Adrenal gland (tissue), 12 donors: ENCODE measurements around the gene TIMP2. TPM values are rescaled to one million over a fixed set of nuclear protein-coding genes. Genes with fewer than 3 reads are reported as not detected.
A peak's percentile ranks its signal among the peaks of the same experiment; 100 is the strongest.

Experiments
- DNase-seq, 7 donors: peaks; one replicate each; pipeline ENCODE4 v3.0.0-alpha.2; 2019 to 2020
- H3K27ac ChIP-seq, 5 donors: fragments of 200-600 bp; sonication (generic) in 4 of 5; 1 replicate in 3 of 5; 2 replicates in 2 of 5; pipeline versions ENCODE4 v1.5.1 to v1.8.0; 2016 to 2020; ENCODE audit warnings: mild to moderate bottlenecking in 1 of 5
- H3K27me3 ChIP-seq: fragments of 200-600 bp; 2 replicates; pipeline ENCODE4 v1.8.0; 2021
- H3K36me3 ChIP-seq, 2 donors: fragments of 200-600 bp; replicated peaks in 1 of 2; 1 replicate in 1 of 2; 2 replicates in 1 of 2; pipeline versions ENCODE4 v1.5.1 to v1.8.0; 2018 to 2022
- H3K4me1 ChIP-seq, 2 donors: fragments of 200-600 bp; replicated peaks in 1 of 2; 1 replicate in 1 of 2; 2 replicates in 1 of 2; pipeline versions ENCODE4 v1.5.1 to v1.8.0; 2018 to 2021
- H3K4me3 ChIP-seq, 4 donors: fragments of 200-600 bp; sonication (generic) in 3 of 4; one replicate each; pipeline ENCODE4 v1.5.1; 2016 to 2018
- H3K9me3 ChIP-seq, 3 donors: fragments of 200-600 bp; sonication (generic) in 1 of 3; replicated peaks in 1 of 3; 1 replicate in 2 of 3; 2 replicates in 1 of 3; pipeline versions ENCODE4 v1.5.1 to v1.8.0; 2016 to 2021
- CTCF ChIP-seq, 6 experiments: fragments of 450-650 bp in 4 of 6; fragments of 200-600 bp in 2 of 6; sonication (generic) in 1 of 6; IDR thresholded peaks; 1 replicate in 5 of 6; 2 replicates in 1 of 6; pipeline versions ENCODE4 v1.5.1 to v1.8.0; 2016 to 2021; ENCODE audit warnings: antibody characterized with exemption in 6 of 6, mild to moderate bottlenecking in 2 of 6, moderate library complexity in 1 of 6
- POLR2A ChIP-seq, 2 donors: fragments of 450-650 bp; IDR thresholded peaks; one replicate each; pipeline ENCODE4 v1.6.1; 2017; ENCODE audit warnings: antibody characterized with exemption in 2 of 2, mild to moderate bottlenecking in 2 of 2, moderate library complexity in 1 of 2
- WGBS, 4 donors: extraction: QIAGEN DNeasy Blood & Tissue Kit in 2 of 4; methylation state at CpG; one replicate each; pipeline versions ENCODE4 v1.1.5 to v1.1.7; 2013 to 2017; 5-methylcytosine and 5-hydroxymethylcytosine counted together
- intact Hi-C, 2 donors: fragments of 100-400 bp; cut with DNase I; formaldehyde crosslinking; loops; one replicate each; pipeline versions ENCODE4 v1.14.1 to v1.15.0; 2022 to 2023
- polyA plus RNA-seq, 3 donors: library from polyadenylated mRNA; stranded (reverse); fragments of 200-250 nt in 2 of 3; fragments of 350-450 nt in 1 of 3; fragmentation: Illumina TruSeq in 1 of 3; extraction: RNeasy Lipid Tissue Mini Kit (QIAGEN cat#74804) in 1 of 3; gene quantifications; one replicate each; pipeline ENCODE4 v1.2.3, GENCODE V29; 2013 to 2014
- total RNA-seq, 9 donors: library from RNA; depleted of rRNA in 4 of 9; stranded (reverse); fragments of >200 nt in 4 of 9; fragments of 120-200 nt in 1 of 9; fragmentation: NEBNext Ultra II Directional in 1 of 9; extraction: Animal tissue kit (Norgen Biotek cat#: 25700) in 1 of 9; gene quantifications; one replicate each; pipeline versions ENCODE4 v1.1.0 to v1.2.4, GENCODE V29; 2013 to 2023
- donor health status: healthy with polysubstance abuse.
- donor health status: Bipolar disorder and iron deficiency.
- donor health status: DM: yes; HTN: yes; CAD: no.
- donor health status: DM: no; HTN: no; CAD: no.
- donor health status: DM: no; HTN: no; CAD: no.
- donor health status: DM: yes; HTN: yes; CAD: no.

The TIMP2 gene
- total and polyA plus RNA-seq, 12 donors: 20.2 to 275 (median 176) TPM

GRCh38 chr17:78829477-78829876, 95.7 kb downstream of the TIMP2 start:
- Histone ChIP-seq H3K27ac (no peak overlapping the region), H3K4me3 (no peak overlapping the region), H3K27me3 (no peaks in the 10 kb centered on the region), H3K36me3 (peaks cover 0 to 96% of the 10 kb centered on the region in 2 donors), H3K4me1 (no peaks in the 10 kb centered on the region), H3K9me3 (no peaks in the 10 kb centered on the region)
- TF ChIP-seq CTCF (IDR thresholded peaks at IDR 0.05) (no peak), POLR2A (IDR thresholded peaks at IDR 0.05) (no peak)
- no peak for DNase-seq
- WGBS, 4 donors: 93 to 99% (median 97%) methylated on average over 2 to 6 of the region's 6 CpGs
- intact Hi-C loops: no loop called here

GRCh38 chr17:78828470-78829185, 96.6 kb downstream of the TIMP2 start:
- Histone ChIP-seq H3K9me3 (no peaks in the 10 kb centered on the region), H3K27ac (peak overlapping the region in 1 of 5 donors; percentile 84), H3K4me3 (no peak overlapping the region), H3K4me1 (no peaks in the 10 kb centered on the region), H3K36me3 (peaks cover 0 to 96% of the 10 kb centered on the region in 2 donors), H3K27me3 (no peaks in the 10 kb centered on the region)
- DNase-seq: peak in 1 of 7 donors; percentile 23
- 90 to 94% (median 91%) methylated on average over 14 of the region's 14 CpGs for WGBS, 4 donors
- TF ChIP-seq POLR2A (IDR thresholded peaks at IDR 0.05) (no peak), CTCF (IDR thresholded peaks at IDR 0.05) (peak in 1 of 6 experiments; percentile 12)
- intact Hi-C loops: no loop called here

- Histone ChIP-seq H3K9me3 (no peaks in the 10 kb centered on the region), H3K27ac (peak overlapping the region in 2 of 5 donors; percentile 78 to 84), H3K4me1 (no peaks in the 10 kb centered on the region), H3K36me3 (peaks cover 0 to 94% of the 10 kb centered on the region in 2 donors), H3K4me3 (no peak overlapping the region), H3K27me3 (no peaks in the 10 kb centered on the region)
- DNase-seq: peak in 3 of 7 donors; percentile 44 to 60 (median 48)
- intact Hi-C loops: no loop called here
- 81 to 84% (median 83%) methylated on average over 20 to 21 of the region's 21 CpGs for WGBS, 4 donors
- TF ChIP-seq CTCF (IDR thresholded peaks at IDR 0.05) (no peak), POLR2A (IDR thresholded peaks at IDR 0.05) (no peak)
Measured at GRCh38 chr17:78826836-78827509, 98.2 kb downstream of the TIMP2 start.

- H3K9me3 ChIP-seq: no peaks in the 10 kb centered on the region
- intact Hi-C loops: no loop called here
- 78 to 83% (median 80%) methylated on average over 5 of the region's 5 CpGs for WGBS, 4 donors
- peak overlapping the region in 2 of 5 donors; percentile 78 to 84 for H3K27ac ChIP-seq
- H3K27me3 ChIP-seq: no peaks in the 10 kb centered on the region
- no peak overlapping the region for H3K4me3 ChIP-seq
- no peak for TF ChIP-seq CTCF (IDR thresholded peaks at IDR 0.05)
- no peak for TF ChIP-seq POLR2A (IDR thresholded peaks at IDR 0.05)
- H3K36me3 ChIP-seq: peaks cover 0 to 94% of the 10 kb centered on the region in 2 donors
- H3K4me1 ChIP-seq: no peaks in the 10 kb centered on the region
- DNase-seq: no peak
Measured at GRCh38 chr17:78826421-78826820, 98.8 kb downstream of the TIMP2 start.
